ENCODE data around the gene CHD6. TPM values are rescaled to one million over a fixed set of nuclear protein-coding genes. Genes with fewer than 3 reads are reported as not detected.

CHD6 gene
- total and polyA plus RNA-seq, 2 of the 13 experiments (the other 11 are each of a cell fraction or from before 2014, with no cell fraction given): 14.4 to 52.0 TPM

GRCh38 chr20:41540459-41540858 lies 77.7 kb downstream of the CHD6 start (continued):
- no peak for TF ChIP-seq ATF6 (CRISPR knock-in tag; conservative IDR thresholded peaks at IDR 0.05)
- TF ChIP-seq ZNF850 (CRISPR knock-in tag; conservative IDR thresholded peaks at IDR 0.05): no peak
- TF ChIP-seq MAX (IDR thresholded peaks at IDR 0.05): no peak
- no peak for TF ChIP-seq RFXAP (CRISPR knock-in tag; IDR thresholded peaks at IDR 0.05; ENCODE audit: borderline replicate concordance)
- no peak for TF ChIP-seq ZNF619 (CRISPR knock-in tag; IDR thresholded peaks at IDR 0.05)
- TF ChIP-seq STAT6 (CRISPR knock-in tag; IDR thresholded peaks at IDR 0.05; ENCODE audit: borderline replicate concordance): no peak
- peak; percentile 16; the same call in 1 of the 2 replicates for TF ChIP-seq HOMEZ (CRISPR knock-in tag; IDR thresholded peaks at IDR 0.05; ENCODE audit: low read depth)
- 0 out of 2 replicates have a peak, but pooled peaks have one; percentile 10 for TF ChIP-seq AHDC1 (CRISPR knock-in tag; IDR thresholded peaks at IDR 0.05; ENCODE audit: borderline replicate concordance)
- no peak for TF ChIP-seq ZNF225 (CRISPR knock-in tag; IDR thresholded peaks at IDR 0.05)
- TF ChIP-seq ZBTB33 (CRISPR knock-in tag; IDR thresholded peaks at IDR 0.05): no peak
- TF ChIP-seq ZNF839 (CRISPR knock-in tag; IDR thresholded peaks at IDR 0.05; ENCODE audit: borderline replicate concordance): no peak
- 0 out of 2 replicates have a peak, but pooled peaks have one; percentile 8 for TF ChIP-seq BCL6 (CRISPR knock-in tag; IDR thresholded peaks at IDR 0.05)
- 0 out of 2 replicates have a peak, but pooled peaks have one; percentile 27 for TF ChIP-seq ZNF354B (CRISPR knock-in tag; IDR thresholded peaks at IDR 0.05)
- TF ChIP-seq RFX3 (CRISPR knock-in tag; IDR thresholded peaks at IDR 0.05): no peak

Measured in HepG2 (cell line).